ENCODE measurements around the gene DLG4. TPM values are rescaled to one million over a fixed set of nuclear protein-coding genes. Genes with fewer than 3 reads are reported as not detected.

The DLG4 gene
- polyA plus RNA-seq, 1 experiment, result 10.2 TPM

- TF ChIP-seq CTCF (IDR thresholded peaks at IDR 0.05; ENCODE audit: low read depth, low read length), result no peak
- CTCF ChIA-PET, result interaction anchor here (1.4 kb wide), 1 partner anchor 62 kb away, joined by 3 read pairs; no protein-coding TSS in a partner anchor
- Histone ChIP-seq H3K27ac (ENCODE audit: low read depth, low read length) (peak overlapping the region; percentile 94), H3K9me3 (ENCODE audit: control insufficient read depth, insufficient read depth, low read length) (peaks cover 3% of the 10 kb centered on the region; the same call in 1 of the 2 replicates), H3K4me3 (ENCODE audit: low read depth, low read length) (peak overlapping the region; percentile 97), H3K27me3 (ENCODE audit: control insufficient read depth, insufficient read depth, low read length) (no peaks in the 10 kb centered on the region)
- POLR2A ChIA-PET, result interaction anchor here (1.0 to 2.9 kb wide), 4 partner anchors 8 to 53 kb away, joined by 3 to 18 read pairs (median 8); partner anchors contain the start of genes ACADVL, CTDNEP1, DLG4 and ELP5
- no peak for DNase-seq (ENCODE audit: low read depth, low spot score)
These were observed 23.8 kb upstream of the DLG4 start for GRCh38 chr17:7243453-7243729.

GRCh38 chr17:7242717-7243452, 23.2 kb upstream of the DLG4 start:
- no peak for TF ChIP-seq CTCF (IDR thresholded peaks at IDR 0.05; ENCODE audit: low read depth, low read length)
- CTCF ChIA-PET, result interaction anchor here (0.6 to 1.4 kb wide), 10 partner anchors 9 to 283 kb away, joined by 3 to 21 read pairs (median 4); partner anchors contain the start of genes CTDNEP1 and TMEM256
- DNase-seq (ENCODE audit: low read depth, low spot score), result peak; percentile 91
- H3K4me3 ChIP-seq (ENCODE audit: low read depth, low read length), result peak overlapping the region; percentile 97
- H3K27ac ChIP-seq (ENCODE audit: low read depth, low read length), result peak overlapping the region; percentile 94
- peaks cover 3% of the 10 kb centered on the region; the same call in 1 of the 2 replicates for H3K9me3 ChIP-seq (ENCODE audit: control insufficient read depth, insufficient read depth, low read length)
- H3K27me3 ChIP-seq (ENCODE audit: control insufficient read depth, insufficient read depth, low read length), result no peaks in the 10 kb centered on the region
- POLR2A ChIA-PET, result interaction anchor here (0.7 to 2.9 kb wide), 8 partner anchors 9 to 87 kb away, joined by 3 to 18 read pairs (median 4); partner anchors contain the start of genes ACADVL, CTDNEP1, DLG4 and DVL2

GRCh38 chr17:7241783-7242716, 22.4 kb upstream of the DLG4 start, which contains the start of gene GABARAP:
Gene GABARAP, minus strand, starts transcription at chr17:7242449. Its CDS starts 119 bp downstream, at chr17:7242330.
- POLR2A ChIA-PET, result interaction anchor here (0.7 to 2.9 kb wide), 7 partner anchors 8 to 88 kb away, joined by 3 to 18 read pairs (median 5); partner anchors contain the start of genes ACADVL, CTDNEP1, DLG4 and DVL2
- CTCF ChIA-PET, result interaction anchor here (0.6 to 1.4 kb wide), 10 partner anchors 9 to 284 kb away, joined by 3 to 21 read pairs (median 3); partner anchors contain the start of genes CTDNEP1 and TMEM256

GRCh38 chr17:7241090-7241733, 21.6 kb upstream of the DLG4 start:
- H3K27ac ChIP-seq (ENCODE audit: low read depth, low read length), result no peak overlapping the region
- peaks cover 3% of the 10 kb centered on the region; the same call in 1 of the 2 replicates for H3K9me3 ChIP-seq (ENCODE audit: control insufficient read depth, insufficient read depth, low read length)
- POLR2A ChIA-PET, result interaction anchor here (1.9 to 2.9 kb wide), 3 partner anchors 10 to 21 kb away, joined by 5 to 18 read pairs (median 12); partner anchors contain the start of genes ACADVL, CTDNEP1, DLG4 and ELP5
- no peak for DNase-seq (ENCODE audit: low read depth, low spot score)
- H3K4me3 ChIP-seq (ENCODE audit: low read depth, low read length), result peak overlapping the region; percentile 97
- no peak for TF ChIP-seq CTCF (IDR thresholded peaks at IDR 0.05; ENCODE audit: low read depth, low read length)
- CTCF ChIA-PET, result interaction anchor here (1.0 kb wide), 2 partner anchors 55 to 195 kb away, joined by 3 read pairs; no protein-coding TSS in a partner anchor
- H3K27me3 ChIP-seq (ENCODE audit: control insufficient read depth, insufficient read depth, low read length), result no peaks in the 10 kb centered on the region

More at GRCh38 chr17:7241783-7242716, 22.4 kb upstream of the DLG4 start, which contains the start of gene GABARAP:
- peak within 1 kb of the TSS; percentile 94 for H3K27ac ChIP-seq (ENCODE audit: low read depth, low read length)
- DNase-seq (ENCODE audit: low read depth, low spot score), result peak; percentile 82
- TF ChIP-seq CTCF (IDR thresholded peaks at IDR 0.05; ENCODE audit: low read depth, low read length), result no peak
- peaks cover 3% of the 10 kb centered on the region; the same call in 1 of the 2 replicates for H3K9me3 ChIP-seq (ENCODE audit: control insufficient read depth, insufficient read depth, low read length)
- no peaks in the 10 kb centered on the region for H3K27me3 ChIP-seq (ENCODE audit: control insufficient read depth, insufficient read depth, low read length)
- peak within 1 kb of the TSS; percentile 97 for H3K4me3 ChIP-seq (ENCODE audit: low read depth, low read length)
